Activated naive CD4-positive, alpha-beta T cell treated with anti-CD3 and anti-CD28 coated beads, Interleukin-2, amount 50 U/mL, for 16 hours (primary cell): ENCODE results near the gene FAM120B.

Experiments used
- DNase-seq: peaks from one replicate; pipeline ENCODE4 v3.0.0-alpha.2; 2020

FAM120B gene

GRCh38 chr6:170288091-170288631, 18.4 kb upstream of the FAM120B start:
- no peak for DNase-seq

GRCh38 chr6:170288852-170289179, 17.7 kb upstream of the FAM120B start:
- DNase-seq: no peak

GRCh38 chr6:170289180-170289931, 17.2 kb upstream of the FAM120B start:
- no peak for DNase-seq

- DNase-seq: no peak
Measured at GRCh38 chr6:170289951-170290295, 16.6 kb upstream of the FAM120B start.

GRCh38 chr6:170290296-170291128, 16.0 kb upstream of the FAM120B start, which contains the start of gene DLL1:
Gene DLL1, minus strand, starts transcription at chr6:170291078. Its CDS starts 939 bp downstream, at chr6:170290139.
- DNase-seq: peak; percentile 48

- peak; percentile 48 for DNase-seq
Measured at GRCh38 chr6:170291271-170292110, 15.1 kb upstream of the FAM120B start.

- no peak for DNase-seq
Measured at GRCh38 chr6:170292111-170292406, 14.5 kb upstream of the FAM120B start.

- no peak for DNase-seq
Measured at GRCh38 chr6:170292407-170293158, 14.0 kb upstream of the FAM120B start.

GRCh38 chr6:170293341-170294231, 13.0 kb upstream of the FAM120B start:
- no peak for DNase-seq

GRCh38 chr6:170294298-170294730, 12.2 kb upstream of the FAM120B start:
- DNase-seq: no peak

- no peak for DNase-seq
Measured at GRCh38 chr6:170294813-170295509, 11.6 kb upstream of the FAM120B start.

GRCh38 chr6:170295510-170296422, 10.8 kb upstream of the FAM120B start:
- DNase-seq: peak; percentile 65

GRCh38 chr6:170296423-170296745, 10.2 kb upstream of the FAM120B start:
- no peak for DNase-seq

- no peak for DNase-seq
Measured at GRCh38 chr6:170296746-170297575, 9.6 kb upstream of the FAM120B start.

GRCh38 chr6:170297576-170298330, 8.8 kb upstream of the FAM120B start:
- DNase-seq: no peak

- no peak for DNase-seq
Measured at GRCh38 chr6:170298688-170299087, 7.9 kb upstream of the FAM120B start.

- DNase-seq: no peak
Measured at GRCh38 chr6:170301184-170301583, 5.4 kb upstream of the FAM120B start.

- no peak for DNase-seq
Measured at GRCh38 chr6:170305805-170306323, 694 bp upstream of the FAM120B start.
